ENCODE data around the gene HYAL2.
"Not testable (repeated sequence)": the region's sequence is repeated elsewhere in the genome, so short reads cannot be mapped to it uniquely, and the experiment has no call there.

Gene HYAL2

GRCh38 chr3:50294089-50294488 is 28.5 kb downstream of the HYAL2 start:
- Histone ChIP-seq H3K27ac (ENCODE audit: low read depth, low read length) (no peak overlapping the region), H3K9me3 (ENCODE audit: control insufficient read depth, insufficient read depth, low read length) (no peaks in the 10 kb centered on the region), H3K27me3 (ENCODE audit: control insufficient read depth, insufficient read depth, low read length) (no peaks in the 10 kb centered on the region), H3K4me1 (ENCODE audit: control insufficient read depth, insufficient read depth, low read length) (peaks cover 7% of the 10 kb centered on the region), H3K9ac (ENCODE audit: low read depth, low read length) (no peak overlapping the region), H3K36me3 (ENCODE audit: control insufficient read depth, insufficient read depth, low read length) (peaks cover 16% of the 10 kb centered on the region), H3K4me3 (ENCODE audit: low read depth, low read length) (no peak overlapping the region)

GRCh38 chr3:50293079-50293801 is 29.3 kb downstream of the HYAL2 start:
- H3K9ac ChIP-seq (ENCODE audit: low read depth, low read length): peak overlapping the region; percentile 34; the same call in 1 of the 2 replicates
- no peaks in the 10 kb centered on the region for H3K27me3 ChIP-seq (ENCODE audit: control insufficient read depth, insufficient read depth, low read length)
- no peaks in the 10 kb centered on the region for H3K9me3 ChIP-seq (ENCODE audit: control insufficient read depth, insufficient read depth, low read length)
- peaks cover 7% of the 10 kb centered on the region for H3K4me1 ChIP-seq (ENCODE audit: control insufficient read depth, insufficient read depth, low read length)
- H3K36me3 ChIP-seq (ENCODE audit: control insufficient read depth, insufficient read depth, low read length): peaks cover 24% of the 10 kb centered on the region
- no peak overlapping the region for H3K27ac ChIP-seq (ENCODE audit: low read depth, low read length)
- H3K4me3 ChIP-seq (ENCODE audit: low read depth, low read length): no peak overlapping the region

GRCh38 chr3:50292159-50293078 is 30.1 kb downstream of the HYAL2 start, which contains the start of gene IFRD2:
TSS of gene IFRD2 (minus strand) at chr3:50292429. CDS start at chr3:50292274, 155 bp downstream.
- Histone ChIP-seq H3K9ac (ENCODE audit: low read depth, low read length) (peak within 1 kb of the TSS; percentile 76), H3K9me3 (ENCODE audit: control insufficient read depth, insufficient read depth, low read length) (no peaks in the 10 kb centered on the region), H3K4me1 (ENCODE audit: control insufficient read depth, insufficient read depth, low read length) (peaks cover 7% of the 10 kb centered on the region), H3K4me3 (ENCODE audit: low read depth, low read length) (peak within 1 kb of the TSS; percentile 86), H3K36me3 (ENCODE audit: control insufficient read depth, insufficient read depth, low read length) (peaks cover 33% of the 10 kb centered on the region), H3K27ac (ENCODE audit: low read depth, low read length) (peak within 1 kb of the TSS; percentile 80), H3K27me3 (ENCODE audit: control insufficient read depth, insufficient read depth, low read length) (no peaks in the 10 kb centered on the region)

- Histone ChIP-seq H3K27ac (ENCODE audit: low read depth, low read length) (no peak overlapping the region), H3K4me3 (ENCODE audit: low read depth, low read length) (no peak overlapping the region), H3K9me3 (ENCODE audit: control insufficient read depth, insufficient read depth, low read length) (no peaks in the 10 kb centered on the region)
These were observed 32.3 kb downstream of the HYAL2 start for GRCh38 chr3:50290161-50290641.

GRCh38 chr3:50289130-50289529 is 33.4 kb downstream of the HYAL2 start:
- Histone ChIP-seq H3K9me3 (ENCODE audit: control insufficient read depth, insufficient read depth, low read length) (no peaks in the 10 kb centered on the region), H3K36me3 (ENCODE audit: control insufficient read depth, insufficient read depth, low read length) (peaks cover 42% of the 10 kb centered on the region), H3K27ac (ENCODE audit: low read depth, low read length) (no peak overlapping the region), H3K9ac (ENCODE audit: low read depth, low read length) (no peak overlapping the region), H3K4me3 (ENCODE audit: low read depth, low read length) (no peak overlapping the region), H3K4me1 (ENCODE audit: control insufficient read depth, insufficient read depth, low read length) (peaks cover 7% of the 10 kb centered on the region), H3K27me3 (ENCODE audit: control insufficient read depth, insufficient read depth, low read length) (no peaks in the 10 kb centered on the region)

More at GRCh38 chr3:50290161-50290641, 32.3 kb downstream of the HYAL2 start:
- peaks cover 7% of the 10 kb centered on the region for H3K4me1 ChIP-seq (ENCODE audit: control insufficient read depth, insufficient read depth, low read length)
- H3K27me3 ChIP-seq (ENCODE audit: control insufficient read depth, insufficient read depth, low read length): no peaks in the 10 kb centered on the region
- H3K9ac ChIP-seq (ENCODE audit: low read depth, low read length): no peak overlapping the region
- peaks cover 42% of the 10 kb centered on the region for H3K36me3 ChIP-seq (ENCODE audit: control insufficient read depth, insufficient read depth, low read length)

- Histone ChIP-seq H3K4me1 (ENCODE audit: control insufficient read depth, insufficient read depth, low read length) (peaks cover 7% of the 10 kb centered on the region), H3K9me3 (ENCODE audit: control insufficient read depth, insufficient read depth, low read length) (no peaks in the 10 kb centered on the region), H3K27me3 (ENCODE audit: control insufficient read depth, insufficient read depth, low read length) (no peaks in the 10 kb centered on the region), H3K27ac (ENCODE audit: low read depth, low read length) (no peak overlapping the region), H3K36me3 (ENCODE audit: control insufficient read depth, insufficient read depth, low read length) (peaks cover 42% of the 10 kb centered on the region), H3K4me3 (ENCODE audit: low read depth, low read length) (no peak overlapping the region), H3K9ac (ENCODE audit: low read depth, low read length) (no peak overlapping the region)
These were observed 34.0 kb downstream of the HYAL2 start for GRCh38 chr3:50288387-50289007.

GRCh38 chr3:50287262-50287661 is 35.3 kb downstream of the HYAL2 start:
- no peak overlapping the region for H3K4me3 ChIP-seq (ENCODE audit: low read depth, low read length)
- H3K4me1 ChIP-seq (ENCODE audit: control insufficient read depth, insufficient read depth, low read length): peaks cover 5% of the 10 kb centered on the region; the same call in 1 of the 2 replicates
- H3K27ac ChIP-seq (ENCODE audit: low read depth, low read length): no peak overlapping the region
- no peaks in the 10 kb centered on the region for H3K9me3 ChIP-seq (ENCODE audit: control insufficient read depth, insufficient read depth, low read length)
- H3K36me3 ChIP-seq (ENCODE audit: control insufficient read depth, insufficient read depth, low read length): peaks cover 42% of the 10 kb centered on the region
- no peak overlapping the region for H3K9ac ChIP-seq (ENCODE audit: low read depth, low read length)
- H3K27me3 ChIP-seq (ENCODE audit: control insufficient read depth, insufficient read depth, low read length): no peaks in the 10 kb centered on the region

- H3K4me1 ChIP-seq (ENCODE audit: control insufficient read depth, insufficient read depth, low read length): peaks cover 4% of the 10 kb centered on the region; the same call in 1 of the 2 replicates
- no peak overlapping the region for H3K4me3 ChIP-seq (ENCODE audit: low read depth, low read length)
- no peak overlapping the region for H3K9ac ChIP-seq (ENCODE audit: low read depth, low read length)
- no peaks in the 10 kb centered on the region for H3K27me3 ChIP-seq (ENCODE audit: control insufficient read depth, insufficient read depth, low read length)
- H3K9me3 ChIP-seq (ENCODE audit: control insufficient read depth, insufficient read depth, low read length): no peaks in the 10 kb centered on the region
- no peak overlapping the region for H3K27ac ChIP-seq (ENCODE audit: low read depth, low read length)
- H3K36me3 ChIP-seq (ENCODE audit: control insufficient read depth, insufficient read depth, low read length): peaks cover 42% of the 10 kb centered on the region
These were observed 36.0 kb downstream of the HYAL2 start for GRCh38 chr3:50286322-50287227.

- H3K36me3 ChIP-seq (ENCODE audit: control insufficient read depth, insufficient read depth, low read length): peaks cover 26% of the 10 kb centered on the region
- not testable (repeated sequence) for H3K4me1 ChIP-seq (ENCODE audit: control insufficient read depth, insufficient read depth, low read length); H3K27ac ChIP-seq (ENCODE audit: low read depth, low read length); H3K9me3 ChIP-seq (ENCODE audit: control insufficient read depth, insufficient read depth, low read length); H3K27me3 ChIP-seq (ENCODE audit: control insufficient read depth, insufficient read depth, low read length); H3K4me3 ChIP-seq (ENCODE audit: low read depth, low read length); H3K9ac ChIP-seq (ENCODE audit: low read depth, low read length)
These were observed 38.4 kb downstream of the HYAL2 start for GRCh38 chr3:50284121-50284520.

All from HUES48 (cell line).